H1 (cell line): ENCODE results near the gene SMYD1. TPM values are rescaled to one million over a fixed set of nuclear protein-coding genes. Genes with fewer than 3 reads are reported as not detected.

Experiments used
- ASH2L ChIP-seq: fragments of 200-600, 300-600 bp; sonication (generic); IDR thresholded peaks from one replicate; pipeline ENCODE4 v1.7.1; 2017; ENCODE audit warnings: low read length
- EZH2 ChIP-seq: fragments of 200-600 bp; sonication (generic); IDR thresholded peaks from 2 replicates; pipeline ENCODE4 v1.7.1; 2012; ENCODE audit warnings: low read depth, mild to moderate bottlenecking, moderate library complexity, low read length, inconsistent platforms; ENCODE audit not compliant: severe bottlenecking
- JUN ChIP-seq: IDR thresholded peaks from 2 replicates; pipeline ENCODE4 v1.6.1; 2011; ENCODE audit warnings: low read depth, mild to moderate bottlenecking, improper control_type of control experiment, low read length
- SIN3A ChIP-seq, 2 experiments: IDR thresholded peaks in 1 of 2; conservative IDR thresholded peaks in 1 of 2; 2 replicates each; pipeline ENCODE4 v1.6.1; 2011 to 2012; ENCODE audit warnings: low read length in 2 of 2, improper control_type of control experiment in 1 of 2, low read depth in 1 of 2, mild to moderate bottlenecking in 1 of 2
- SP4 ChIP-seq: IDR thresholded peaks from 2 replicates; pipeline ENCODE4 v1.6.1; 2012; ENCODE audit warnings: low read length, inconsistent platforms
- TAF7 ChIP-seq: optimal IDR thresholded peaks from 2 replicates; pipeline ENCODE3; 2011; ENCODE audit warnings: low read depth, mild to moderate bottlenecking, inconsistent platforms, low read length, moderate library complexity, borderline replicate concordance
- TEAD4 ChIP-seq: IDR thresholded peaks from 2 replicates; pipeline ENCODE4 v1.6.1; 2012; ENCODE audit warnings: low read depth, low read length, inconsistent platforms, mixed read lengths
- USF2 ChIP-seq: IDR thresholded peaks from 2 replicates; pipeline ENCODE4 v1.6.1; 2011; ENCODE audit warnings: low read length, improper control_type of control experiment
- polyA plus RNA-seq, 7 experiments: library from polyadenylated mRNA; depleted of rRNA in 3 of 7; stranded (reverse) in 5 of 7; unstranded in 2 of 7; fragments of >200 nt in 5 of 7; fragments of 200-250 nt in 2 of 7; gene quantifications; 1 replicate in 5 of 7; 2 replicates in 1 of 7; 4 replicates in 1 of 7; pipeline versions ENCODE4 v1.2.1 to v1.2.3, GENCODE V29; 2011 to 2013; ENCODE audit warnings: missing spikeins in 2 of 7, mixed read lengths in 2 of 7
- total RNA-seq: library from RNA; stranded (reverse); fragmentation: NEBNext Ultra II Directional; extraction: Animal tissue kit (Norgen Biotek cat#: 25700); gene quantifications from 2 replicates; pipeline ENCODE4 v1.2.1, GENCODE V29; 2021
- TF ChIP-seq, protein P1 (sequence below): IDR thresholded peaks from 2 replicates; pipeline ENCODE4 v1.6.1; 2011; ENCODE audit warnings: low read depth, mild to moderate bottlenecking, low read length; ENCODE audit not compliant: insufficient read depth

Gene SMYD1
- total and polyA plus RNA-seq, 2 of the 8 experiments (the other 6 are each of a cell fraction or from before 2014, with no cell fraction given), result 0.06 TPM; not detected in 1

DNA sequence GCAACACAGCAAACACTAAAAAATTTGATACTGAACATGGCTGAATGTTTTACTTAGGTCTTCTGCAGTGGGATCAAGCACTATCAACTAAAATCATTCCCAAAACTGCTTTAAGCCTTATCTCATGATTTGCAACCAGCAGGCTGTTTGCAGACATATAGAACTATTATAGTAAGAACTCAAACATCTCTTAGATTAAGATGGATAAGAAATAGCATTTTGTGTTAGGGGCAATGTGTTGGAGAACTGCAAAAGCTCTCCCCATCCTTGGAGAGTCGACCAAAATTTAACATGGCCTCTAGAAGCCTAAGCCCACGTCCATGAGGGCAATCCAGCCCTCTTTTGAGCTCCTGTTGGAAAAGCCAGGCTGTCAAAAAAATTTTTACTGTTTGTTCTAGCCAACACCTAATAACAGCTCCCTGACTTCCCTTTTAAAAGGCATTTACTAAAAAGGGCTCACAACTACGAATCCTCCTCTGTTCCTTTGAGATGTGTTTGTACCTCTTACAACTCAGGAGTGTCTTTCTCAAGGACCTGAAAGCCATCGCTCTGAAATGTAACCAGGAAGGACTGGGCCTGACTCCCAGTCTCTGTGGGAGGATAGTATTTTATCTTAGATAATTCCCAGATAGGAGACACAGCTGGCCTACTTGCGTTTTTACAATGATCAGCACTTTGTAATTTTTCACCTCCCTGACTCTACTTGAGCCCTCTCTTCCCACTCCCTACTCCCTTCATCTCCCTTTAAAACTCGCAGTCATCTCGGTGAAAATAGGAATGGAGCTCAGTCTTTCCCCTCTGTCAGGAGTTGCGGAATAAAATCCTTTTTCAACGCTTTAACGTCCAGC lies 13.5 kb upstream of the SMYD1 start (continued):
- no peak for TF ChIP-seq USF2
- TF ChIP-seq TAF7, result no peak
- no peak for TF ChIP-seq SIN3A (conservative IDR thresholded peaks at IDR 0.05 in 1 of 2, IDR thresholded peaks at IDR 0.05 in 1 of 2; ENCODE audit: low read depth in 1 of 2, low read length in 2 of 2)
- TF ChIP-seq ASH2L, result no peak
- TF ChIP-seq SP4, result no peak
- no peak for TF ChIP-seq TEAD4
- TF ChIP-seq, protein P1, sequence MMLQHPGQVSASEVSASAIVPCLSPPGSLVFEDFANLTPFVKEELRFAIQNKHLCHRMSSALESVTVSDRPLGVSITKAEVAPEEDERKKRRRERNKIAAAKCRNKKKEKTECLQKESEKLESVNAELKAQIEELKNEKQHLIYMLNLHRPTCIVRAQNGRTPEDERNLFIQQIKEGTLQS, result no peak
- no peak for TF ChIP-seq JUN
- TF ChIP-seq EZH2, result no peak
- TF ChIP-seq, all 59 proteins: peak for 0
